ENCODE measurements around the gene ALCAM.

The ALCAM gene

GRCh38 chr3:105553851-105554250 lies 187.1 kb downstream of the ALCAM start:
- Histone ChIP-seq H3K36me3 (ENCODE audit: control insufficient read depth in 2 of 2, insufficient read depth in 2 of 2, low read length in 2 of 2) (peaks cover 2 to 3% of the 10 kb centered on the region in 2 donors), H3K4me1 (ENCODE audit: control insufficient read depth, insufficient read depth, low read length) (no peaks in the 10 kb centered on the region)

GRCh38 chr3:105555206-105555605 lies 188.5 kb downstream of the ALCAM start:
- no peak overlapping the region for H3K4me3 ChIP-seq (ENCODE audit: low read length in 2 of 2)

More at GRCh38 chr3:105553851-105554250, 187.1 kb downstream of the ALCAM start:
- Histone ChIP-seq H3K4me3 (ENCODE audit: low read length in 2 of 2) (no peak overlapping the region), H3K27ac (ENCODE audit: low read length) (no peak overlapping the region), H3K9ac (ENCODE audit: low read length in 2 of 2) (no peak overlapping the region), H3K27me3 (ENCODE audit: control insufficient read depth in 1 of 2, insufficient read depth in 2 of 2, low read length in 2 of 2) (no peaks in the 10 kb centered on the region), H3K9me3 (ENCODE audit: control insufficient read depth in 2 of 2, low read length in 2 of 2) (no peaks in the 10 kb centered on the region)

GRCh38 chr3:105559856-105560255 lies 193.1 kb downstream of the ALCAM start:
- no peaks in the 10 kb centered on the region for H3K36me3 ChIP-seq (ENCODE audit: control insufficient read depth in 2 of 2, insufficient read depth in 2 of 2, low read length in 2 of 2)
- H3K9me3 ChIP-seq (ENCODE audit: control insufficient read depth in 2 of 2, low read length in 2 of 2) = no peaks in the 10 kb centered on the region
- no peaks in the 10 kb centered on the region for H3K4me1 ChIP-seq (ENCODE audit: control insufficient read depth, insufficient read depth, low read length)
- no peak overlapping the region for H3K9ac ChIP-seq (ENCODE audit: low read length in 2 of 2)
- no peaks in the 10 kb centered on the region for H3K27me3 ChIP-seq (ENCODE audit: control insufficient read depth in 1 of 2, insufficient read depth in 2 of 2, low read length in 2 of 2)
- H3K4me3 ChIP-seq (ENCODE audit: low read length in 2 of 2) = no peak overlapping the region
- no peak overlapping the region for H3K27ac ChIP-seq (ENCODE audit: low read length)

More at GRCh38 chr3:105555206-105555605, 188.5 kb downstream of the ALCAM start:
- H3K27me3 ChIP-seq (ENCODE audit: control insufficient read depth in 1 of 2, insufficient read depth in 2 of 2, low read length in 2 of 2) = no peaks in the 10 kb centered on the region
- no peak overlapping the region for H3K27ac ChIP-seq (ENCODE audit: low read length)
- H3K4me1 ChIP-seq (ENCODE audit: control insufficient read depth, insufficient read depth, low read length) = no peaks in the 10 kb centered on the region
- H3K36me3 ChIP-seq (ENCODE audit: control insufficient read depth in 2 of 2, insufficient read depth in 2 of 2, low read length in 2 of 2) = peaks cover 2 to 3% of the 10 kb centered on the region in 2 donors
- H3K9ac ChIP-seq (ENCODE audit: low read length in 2 of 2) = no peak overlapping the region
- H3K9me3 ChIP-seq (ENCODE audit: control insufficient read depth in 2 of 2, low read length in 2 of 2) = no peaks in the 10 kb centered on the region

GRCh38 chr3:105561876-105562275 lies 195.2 kb downstream of the ALCAM start:
- Histone ChIP-seq H3K4me3 (ENCODE audit: low read length in 2 of 2) (no peak overlapping the region), H3K36me3 (ENCODE audit: control insufficient read depth in 2 of 2, insufficient read depth in 2 of 2, low read length in 2 of 2) (no peaks in the 10 kb centered on the region), H3K9me3 (ENCODE audit: control insufficient read depth in 2 of 2, low read length in 2 of 2) (no peaks in the 10 kb centered on the region), H3K9ac (ENCODE audit: low read length in 2 of 2) (no peak overlapping the region), H3K27me3 (ENCODE audit: control insufficient read depth in 1 of 2, insufficient read depth in 2 of 2, low read length in 2 of 2) (no peaks in the 10 kb centered on the region), H3K4me1 (ENCODE audit: control insufficient read depth, insufficient read depth, low read length) (no peaks in the 10 kb centered on the region), H3K27ac (ENCODE audit: low read length) (no peak overlapping the region)

- no peak overlapping the region for H3K27ac ChIP-seq (ENCODE audit: low read length)
- H3K4me3 ChIP-seq (ENCODE audit: low read length in 2 of 2) = no peak overlapping the region
- no peak overlapping the region for H3K9ac ChIP-seq (ENCODE audit: low read length in 2 of 2)
- H3K4me1 ChIP-seq (ENCODE audit: control insufficient read depth, insufficient read depth, low read length) = no peaks in the 10 kb centered on the region
- H3K27me3 ChIP-seq (ENCODE audit: control insufficient read depth in 1 of 2, insufficient read depth in 2 of 2, low read length in 2 of 2) = no peaks in the 10 kb centered on the region
- H3K36me3 ChIP-seq (ENCODE audit: control insufficient read depth in 2 of 2, insufficient read depth in 2 of 2, low read length in 2 of 2) = no peaks in the 10 kb centered on the region
- no peaks in the 10 kb centered on the region for H3K9me3 ChIP-seq (ENCODE audit: control insufficient read depth in 2 of 2, low read length in 2 of 2)
These were observed 198.0 kb downstream of the ALCAM start for GRCh38 chr3:105564546-105565288.

- no peaks in the 10 kb centered on the region for H3K9me3 ChIP-seq (ENCODE audit: control insufficient read depth in 2 of 2, low read length in 2 of 2)
- H3K4me3 ChIP-seq (ENCODE audit: low read length in 2 of 2) = no peak overlapping the region
- no peak overlapping the region for H3K27ac ChIP-seq (ENCODE audit: low read length)
- no peaks in the 10 kb centered on the region for H3K36me3 ChIP-seq (ENCODE audit: control insufficient read depth in 2 of 2, insufficient read depth in 2 of 2, low read length in 2 of 2)
- no peaks in the 10 kb centered on the region for H3K4me1 ChIP-seq (ENCODE audit: control insufficient read depth, insufficient read depth, low read length)
- no peaks in the 10 kb centered on the region for H3K27me3 ChIP-seq (ENCODE audit: control insufficient read depth in 1 of 2, insufficient read depth in 2 of 2, low read length in 2 of 2)
- no peak overlapping the region for H3K9ac ChIP-seq (ENCODE audit: low read length in 2 of 2)
These were observed 204.3 kb downstream of the ALCAM start for GRCh38 chr3:105571005-105571404.

DNA sequence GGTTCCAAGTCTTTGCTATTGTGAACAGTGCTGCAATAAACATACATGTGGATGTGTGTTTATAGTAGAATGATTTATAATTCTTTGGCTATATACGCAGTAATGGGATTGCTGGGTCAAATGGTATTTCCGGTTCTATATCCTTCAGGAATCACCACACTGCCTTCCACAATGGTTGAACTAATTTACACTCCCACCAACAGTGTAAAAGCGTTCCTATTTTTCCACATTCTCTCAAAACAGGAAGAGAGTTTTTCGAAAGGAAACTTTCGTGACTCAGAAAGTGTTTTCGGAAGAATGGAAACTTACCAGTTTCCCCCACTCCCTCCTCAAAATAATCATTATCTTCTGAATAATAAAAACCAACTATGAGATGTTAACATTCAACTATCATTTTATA lies 205.8 kb downstream of the ALCAM start:
- Histone ChIP-seq H3K9ac (ENCODE audit: low read length in 2 of 2) (no peak overlapping the region), H3K27ac (ENCODE audit: low read length) (no peak overlapping the region), H3K4me3 (ENCODE audit: low read length in 2 of 2) (no peak overlapping the region), H3K4me1 (ENCODE audit: control insufficient read depth, insufficient read depth, low read length) (no peaks in the 10 kb centered on the region), H3K9me3 (ENCODE audit: control insufficient read depth in 2 of 2, low read length in 2 of 2) (no peaks in the 10 kb centered on the region), H3K36me3 (ENCODE audit: control insufficient read depth in 2 of 2, insufficient read depth in 2 of 2, low read length in 2 of 2) (no peaks in the 10 kb centered on the region), H3K27me3 (ENCODE audit: control insufficient read depth in 1 of 2, insufficient read depth in 2 of 2, low read length in 2 of 2) (no peaks in the 10 kb centered on the region)

DNA sequence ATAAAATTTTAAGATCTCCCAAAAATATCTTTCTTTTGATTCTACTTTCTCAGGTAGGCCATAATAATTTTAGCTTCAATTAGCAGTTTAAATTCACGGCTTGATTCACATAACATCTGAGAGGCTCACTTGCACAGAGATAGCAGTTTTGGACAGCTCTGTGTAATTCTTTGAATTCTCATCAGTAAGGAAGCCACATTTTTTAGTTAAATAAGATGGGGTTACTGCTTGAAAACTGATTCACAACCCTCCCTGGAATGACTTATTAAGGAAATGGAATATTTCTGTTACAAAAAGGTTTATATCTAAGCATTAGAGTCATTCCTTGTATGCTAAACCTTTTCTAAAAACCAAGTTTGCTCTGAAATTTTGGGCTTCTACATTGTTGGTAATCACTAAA lies 212.7 kb downstream of the ALCAM start:
- Histone ChIP-seq H3K36me3 (ENCODE audit: control insufficient read depth in 2 of 2, insufficient read depth in 2 of 2, low read length in 2 of 2) (no peaks in the 10 kb centered on the region), H3K27me3 (ENCODE audit: control insufficient read depth in 1 of 2, insufficient read depth in 2 of 2, low read length in 2 of 2) (no peaks in the 10 kb centered on the region), H3K4me3 (ENCODE audit: low read length in 2 of 2) (no peak overlapping the region), H3K27ac (ENCODE audit: low read length) (no peak overlapping the region), H3K4me1 (ENCODE audit: control insufficient read depth, insufficient read depth, low read length) (no peaks in the 10 kb centered on the region), H3K9me3 (ENCODE audit: control insufficient read depth in 2 of 2, low read length in 2 of 2) (peaks cover 0 to 2% of the 10 kb centered on the region in 2 donors), H3K9ac (ENCODE audit: low read length in 2 of 2) (no peak overlapping the region)

GRCh38 chr3:105580296-105580965 lies 213.7 kb downstream of the ALCAM start:
- Histone ChIP-seq H3K4me3 (ENCODE audit: low read length in 2 of 2) (no peak overlapping the region), H3K9me3 (ENCODE audit: control insufficient read depth in 2 of 2, low read length in 2 of 2) (peaks cover 0 to 2% of the 10 kb centered on the region in 2 donors), H3K9ac (ENCODE audit: low read length in 2 of 2) (no peak overlapping the region), H3K27ac (ENCODE audit: low read length) (no peak overlapping the region), H3K27me3 (ENCODE audit: control insufficient read depth in 1 of 2, insufficient read depth in 2 of 2, low read length in 2 of 2) (no peaks in the 10 kb centered on the region), H3K4me1 (ENCODE audit: control insufficient read depth, insufficient read depth, low read length) (no peaks in the 10 kb centered on the region), H3K36me3 (ENCODE audit: control insufficient read depth in 2 of 2, insufficient read depth in 2 of 2, low read length in 2 of 2) (no peaks in the 10 kb centered on the region)

- Histone ChIP-seq H3K4me1 (ENCODE audit: control insufficient read depth, insufficient read depth, low read length) (no peaks in the 10 kb centered on the region), H3K4me3 (ENCODE audit: low read length in 2 of 2) (no peak overlapping the region), H3K9me3 (ENCODE audit: control insufficient read depth in 2 of 2, low read length in 2 of 2) (peaks cover 0 to 2% of the 10 kb centered on the region in 2 donors), H3K36me3 (ENCODE audit: control insufficient read depth in 2 of 2, insufficient read depth in 2 of 2, low read length in 2 of 2) (no peaks in the 10 kb centered on the region), H3K9ac (ENCODE audit: low read length in 2 of 2) (no peak overlapping the region), H3K27ac (ENCODE audit: low read length) (no peak overlapping the region), H3K27me3 (ENCODE audit: control insufficient read depth in 1 of 2, insufficient read depth in 2 of 2, low read length in 2 of 2) (no peaks in the 10 kb centered on the region)
These were observed 215.3 kb downstream of the ALCAM start for GRCh38 chr3:105582015-105582414.
